ENCODE results near the gene HKDC1. TPM values are rescaled to one million over a fixed set of nuclear protein-coding genes. Genes with fewer than 3 reads are reported as not detected.
"Not testable (repeated sequence)": the region's sequence is repeated elsewhere in the genome, so short reads cannot be mapped to it uniquely, and the experiment has no call there.

The HKDC1 gene
- total RNA-seq, 1 donor from 2014 or later: 0.09 TPM

GRCh38 chr10:69239816-69240434 is 19.8 kb downstream of the HKDC1 start:
- intact Hi-C loops (cut with micrococcal nuclease): no loop called here
- Mint-ChIP-seq H3K36me3 (ENCODE audit: low read depth) (no peaks in the 10 kb centered on the region), H3K9me3 (no peaks in the 10 kb centered on the region), H3K4me1 (peaks cover 8% of the 10 kb centered on the region), H3K4me3 (no peak overlapping the region), H3K27ac (no peak overlapping the region), H3K27me3 (no peaks in the 10 kb centered on the region)
- no peak for DNase-seq

GRCh38 chr10:69240455-69240854 is 20.3 kb downstream of the HKDC1 start:
- peaks cover 8% of the 10 kb centered on the region for H3K4me1 Mint-ChIP-seq
- H3K9me3 Mint-ChIP-seq: no peaks in the 10 kb centered on the region
- no peaks in the 10 kb centered on the region for H3K36me3 Mint-ChIP-seq (ENCODE audit: low read depth)
- no peak for DNase-seq
- intact Hi-C loops (cut with micrococcal nuclease): no loop called here
- no peaks in the 10 kb centered on the region for H3K27me3 Mint-ChIP-seq
- no peak overlapping the region for H3K4me3 Mint-ChIP-seq
- no peak overlapping the region for H3K27ac Mint-ChIP-seq

DNA sequence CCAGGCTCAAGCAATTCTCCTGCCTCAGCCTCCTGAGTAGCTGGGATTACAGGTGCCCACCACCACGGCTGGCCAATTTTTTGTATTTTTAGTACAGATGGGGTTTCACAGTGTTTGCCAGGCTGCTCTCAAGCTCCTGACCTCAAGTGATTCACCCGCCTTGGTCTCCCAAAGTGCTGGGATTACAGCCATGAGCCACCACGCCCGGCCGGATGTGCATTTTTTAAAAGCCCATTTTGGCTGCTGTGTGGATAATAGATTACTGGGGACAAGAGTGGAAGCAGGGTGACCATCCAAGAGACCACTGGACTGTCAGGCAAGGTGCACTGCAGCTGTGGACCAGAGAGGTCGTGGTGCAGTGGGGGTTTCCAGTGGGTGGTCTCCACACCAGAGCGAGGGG is 21.4 kb downstream of the HKDC1 start:
- Mint-ChIP-seq H3K27me3 (no peaks in the 10 kb centered on the region), H3K9me3 (no peaks in the 10 kb centered on the region), H3K36me3 (ENCODE audit: low read depth) (no peaks in the 10 kb centered on the region), H3K4me1 (peaks cover 8% of the 10 kb centered on the region), H3K4me3 (no peak overlapping the region), H3K27ac (no peak overlapping the region)
- no peak for DNase-seq
- intact Hi-C loops (cut with micrococcal nuclease): no loop called here

DNA sequence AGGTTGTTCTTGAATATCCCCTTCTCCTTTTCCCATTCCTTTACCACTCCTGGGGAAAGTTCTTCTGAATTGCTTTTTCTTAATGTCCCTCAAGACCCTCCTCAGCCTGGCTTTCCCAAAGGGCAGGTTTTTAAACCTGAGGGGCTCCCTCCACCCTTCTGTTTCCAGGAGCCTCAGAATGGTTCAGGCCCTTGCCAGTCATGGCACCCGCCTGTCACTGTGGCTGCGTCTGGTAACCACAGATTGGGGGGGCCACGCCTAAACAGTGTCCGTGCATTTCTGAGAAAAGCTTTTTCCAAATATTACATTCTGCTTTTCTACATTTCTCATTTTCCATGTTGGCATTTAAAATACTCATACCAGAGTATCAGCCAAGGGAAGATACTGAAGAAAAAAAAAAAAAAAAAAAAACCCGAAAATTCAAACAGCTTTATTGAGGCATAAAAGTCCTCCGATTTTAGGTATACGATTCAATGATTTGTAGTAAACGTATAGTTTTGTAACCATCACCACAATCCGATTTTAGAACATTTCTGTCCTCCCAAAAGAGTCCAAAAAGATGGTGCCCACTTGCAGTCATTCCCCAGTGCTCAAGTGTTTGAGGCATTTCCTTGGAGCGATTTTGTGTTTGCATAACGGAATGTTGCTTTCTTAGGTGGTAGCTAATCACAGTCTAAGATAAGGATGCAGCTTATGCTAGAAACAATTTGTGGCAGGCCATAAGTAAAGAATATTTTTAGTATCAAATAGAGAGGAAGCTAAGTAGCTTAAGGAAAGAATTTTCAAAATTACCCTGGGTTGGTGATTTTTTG is 22.1 kb downstream of the HKDC1 start:
- no peaks in the 10 kb centered on the region for H3K36me3 Mint-ChIP-seq (ENCODE audit: low read depth)
- H3K27me3 Mint-ChIP-seq: no peaks in the 10 kb centered on the region
- H3K27ac Mint-ChIP-seq: no peak overlapping the region
- H3K4me3 Mint-ChIP-seq: no peak overlapping the region
- no peaks in the 10 kb centered on the region for H3K9me3 Mint-ChIP-seq
- intact Hi-C loops (cut with micrococcal nuclease): no loop called here
- peaks cover 6% of the 10 kb centered on the region for H3K4me1 Mint-ChIP-seq
- DNase-seq: no peak

DNA sequence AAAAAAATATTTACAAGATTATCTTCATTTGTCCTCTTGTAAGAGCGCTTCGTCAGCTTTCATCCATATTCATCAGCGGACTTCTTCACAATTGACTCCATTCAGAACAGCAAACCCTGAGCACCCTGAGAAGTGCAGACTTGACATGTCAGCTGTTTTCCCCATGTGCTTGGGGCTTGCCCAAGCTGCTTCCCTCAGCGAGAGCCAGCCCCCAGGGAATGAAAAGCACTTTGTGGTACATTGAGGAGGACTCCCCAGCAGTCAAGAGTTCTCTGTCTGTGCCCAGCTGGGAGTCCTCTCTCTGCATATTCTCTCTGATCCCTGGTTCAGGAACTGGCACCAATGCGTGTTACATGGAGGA is 22.7 kb downstream of the HKDC1 start:
- no peaks in the 10 kb centered on the region for H3K9me3 Mint-ChIP-seq
- no peak overlapping the region for H3K27ac Mint-ChIP-seq
- intact Hi-C loops (cut with micrococcal nuclease): no loop called here
- H3K27me3 Mint-ChIP-seq: no peaks in the 10 kb centered on the region
- H3K4me3 Mint-ChIP-seq: no peak overlapping the region
- H3K4me1 Mint-ChIP-seq: peaks cover 2% of the 10 kb centered on the region
- H3K36me3 Mint-ChIP-seq (ENCODE audit: low read depth): no peaks in the 10 kb centered on the region
- no peak for DNase-seq

DNA sequence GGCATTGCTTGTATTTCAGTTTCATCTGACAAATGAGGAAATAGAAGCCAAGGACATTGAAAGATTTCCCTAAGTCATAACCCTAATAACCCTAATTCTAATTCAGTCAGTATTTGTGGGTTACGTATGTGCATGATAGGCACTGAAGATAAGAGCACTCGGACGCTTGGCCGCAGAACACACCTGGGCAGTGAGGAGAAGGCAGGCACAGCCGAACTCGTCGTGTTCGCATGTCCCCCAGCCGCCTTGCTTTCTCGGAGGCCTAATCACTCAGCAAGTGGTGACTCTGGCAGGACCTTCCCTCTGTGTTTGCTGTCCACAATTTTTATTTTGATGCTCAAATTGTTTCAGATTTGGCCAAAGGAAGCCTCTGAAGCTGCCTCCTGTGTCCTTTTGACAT is 23.7 kb downstream of the HKDC1 start:
- H3K9me3 Mint-ChIP-seq: no peaks in the 10 kb centered on the region
- H3K36me3 Mint-ChIP-seq (ENCODE audit: low read depth): no peaks in the 10 kb centered on the region
- no peaks in the 10 kb centered on the region for H3K27me3 Mint-ChIP-seq
- H3K4me3 Mint-ChIP-seq: no peak overlapping the region
- H3K4me1 Mint-ChIP-seq: peaks cover 2% of the 10 kb centered on the region
- intact Hi-C loops (cut with micrococcal nuclease): no loop called here
- no peak for DNase-seq
- no peak overlapping the region for H3K27ac Mint-ChIP-seq

DNA sequence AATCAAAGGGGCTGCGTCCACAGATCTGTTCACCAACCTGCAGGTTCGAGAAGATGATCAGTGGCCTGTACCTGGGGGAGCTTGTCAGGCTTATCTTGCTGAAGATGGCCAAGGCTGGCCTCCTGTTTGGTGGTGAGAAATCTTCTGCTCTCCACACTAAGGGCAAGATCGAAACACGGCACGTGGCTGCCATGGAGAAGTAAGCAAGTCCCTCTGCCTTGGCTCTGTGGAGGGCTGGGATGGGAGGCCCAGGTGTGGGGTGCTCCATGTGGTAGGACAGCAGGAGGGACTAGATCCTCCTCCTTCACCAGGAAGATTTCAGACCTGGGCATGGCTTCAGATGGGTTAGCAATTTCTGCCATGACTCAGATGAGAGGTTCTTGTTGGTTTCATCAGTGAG is 25.9 kb downstream of the HKDC1 start:
- DNase-seq: no peak
- H3K9me3 Mint-ChIP-seq: no peaks in the 10 kb centered on the region
- H3K36me3 Mint-ChIP-seq (ENCODE audit: low read depth): peaks cover 2% of the 10 kb centered on the region

GRCh38 chr10:69246581-69247312 is 26.6 kb downstream of the HKDC1 start:
- H3K27me3 Mint-ChIP-seq: no peaks in the 10 kb centered on the region
- intact Hi-C loops (cut with micrococcal nuclease): no loop called here
- no peak overlapping the region for H3K4me3 Mint-ChIP-seq
- DNase-seq: no peak
- H3K36me3 Mint-ChIP-seq (ENCODE audit: low read depth): peaks cover 2% of the 10 kb centered on the region
- H3K9me3 Mint-ChIP-seq: no peaks in the 10 kb centered on the region
- H3K27ac Mint-ChIP-seq: no peak overlapping the region
- H3K4me1 Mint-ChIP-seq: no peaks in the 10 kb centered on the region

More for the DNA sequence above, 25.9 kb downstream of the HKDC1 start:
- Mint-ChIP-seq H3K4me3 (no peak overlapping the region), H3K27me3 (no peaks in the 10 kb centered on the region), H3K4me1 (no peaks in the 10 kb centered on the region), H3K27ac (no peak overlapping the region)
- intact Hi-C loops (cut with micrococcal nuclease): no loop called here

DNA sequence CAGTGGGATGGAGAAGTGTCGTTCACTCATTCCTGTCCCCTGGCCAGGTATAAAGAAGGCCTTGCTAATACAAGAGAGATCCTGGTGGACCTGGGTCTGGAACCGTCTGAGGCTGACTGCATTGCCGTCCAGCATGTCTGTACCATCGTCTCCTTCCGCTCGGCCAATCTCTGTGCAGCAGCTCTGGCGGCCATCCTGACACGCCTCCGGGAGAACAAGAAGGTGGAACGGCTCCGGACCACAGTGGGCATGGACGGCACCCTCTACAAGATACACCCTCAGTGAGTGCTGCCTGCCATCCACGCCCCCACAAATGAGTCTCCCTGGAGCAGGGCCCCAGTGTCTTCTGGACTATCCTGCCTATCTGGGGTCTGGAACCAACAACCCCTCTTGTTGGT is 27.2 kb downstream of the HKDC1 start:
- DNase-seq: no peak
- intact Hi-C loops (cut with micrococcal nuclease): no loop called here
- Mint-ChIP-seq H3K27me3 (no peaks in the 10 kb centered on the region), H3K9me3 (no peaks in the 10 kb centered on the region), H3K36me3 (ENCODE audit: low read depth) (peaks cover 2% of the 10 kb centered on the region), H3K4me1 (no peaks in the 10 kb centered on the region), H3K27ac (no peak overlapping the region), H3K4me3 (no peak overlapping the region)

DNA sequence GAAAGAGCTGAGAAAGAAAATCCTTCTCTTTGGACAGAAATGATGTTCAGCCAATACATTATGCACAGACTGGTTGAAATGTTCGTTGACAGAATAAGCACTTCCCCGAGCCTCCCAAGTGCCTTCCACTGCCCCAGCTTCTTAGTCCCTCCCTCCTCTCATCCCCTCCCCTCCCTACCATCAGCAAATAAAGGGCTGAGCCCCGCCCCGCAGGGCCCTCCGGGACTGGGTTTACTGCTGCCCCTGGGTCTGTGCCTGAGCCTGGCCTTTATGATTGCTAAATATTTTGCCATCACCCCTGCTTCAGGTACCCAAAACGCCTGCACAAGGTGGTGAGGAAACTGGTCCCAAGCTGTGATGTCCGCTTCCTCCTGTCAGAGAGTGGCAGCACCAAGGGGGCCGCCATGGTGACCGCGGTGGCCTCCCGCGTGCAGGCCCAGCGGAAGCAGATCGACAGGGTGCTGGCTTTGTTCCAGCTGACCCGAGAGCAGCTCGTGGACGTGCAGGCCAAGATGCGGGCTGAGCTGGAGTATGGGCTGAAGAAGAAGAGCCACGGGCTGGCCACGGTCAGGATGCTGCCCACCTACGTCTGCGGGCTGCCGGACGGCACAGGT is 28.1 kb downstream of the HKDC1 start:
- Mint-ChIP-seq H3K9me3 (no peaks in the 10 kb centered on the region), H3K4me3 (no peak overlapping the region), H3K4me1 (no peaks in the 10 kb centered on the region), H3K27ac (no peak overlapping the region), H3K27me3 (no peaks in the 10 kb centered on the region), H3K36me3 (ENCODE audit: low read depth) (peaks cover 2% of the 10 kb centered on the region)
- intact Hi-C loops (cut with micrococcal nuclease): no loop called here
- no peak for DNase-seq

DNA sequence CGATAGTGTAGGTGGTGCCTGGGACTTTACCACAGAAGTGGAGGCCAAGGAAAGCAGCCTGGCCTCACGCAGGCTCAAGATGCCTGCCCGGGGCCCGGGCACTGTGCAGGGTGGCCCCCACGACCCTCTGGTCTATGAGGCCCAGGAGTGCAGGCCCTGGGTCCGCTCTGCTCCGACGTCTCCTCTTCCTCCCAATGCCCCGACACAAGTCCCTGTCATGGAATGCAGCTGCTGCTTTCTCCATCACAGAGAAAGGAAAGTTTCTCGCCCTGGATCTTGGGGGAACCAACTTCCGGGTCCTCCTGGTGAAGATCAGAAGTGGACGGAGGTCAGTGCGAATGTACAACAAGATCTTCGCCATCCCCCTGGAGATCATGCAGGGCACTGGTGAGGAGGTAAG is 29.9 kb downstream of the HKDC1 start:
- H3K36me3 Mint-ChIP-seq (ENCODE audit: low read depth): peaks cover 2% of the 10 kb centered on the region
- H3K27me3 Mint-ChIP-seq: peaks cover 3% of the 10 kb centered on the region
- intact Hi-C loops (cut with micrococcal nuclease): no loop called here
- H3K9me3 Mint-ChIP-seq: no peaks in the 10 kb centered on the region
- no peaks in the 10 kb centered on the region for H3K4me1 Mint-ChIP-seq
- H3K4me3 Mint-ChIP-seq: no peak overlapping the region
- no peak for DNase-seq
- H3K27ac Mint-ChIP-seq: no peak overlapping the region

- DNase-seq; intact Hi-C loops (cut with micrococcal nuclease); H3K4me3 Mint-ChIP-seq; H3K36me3 Mint-ChIP-seq (ENCODE audit: low read depth); H3K27ac Mint-ChIP-seq; H3K9me3 Mint-ChIP-seq; H3K4me1 Mint-ChIP-seq; H3K27me3 Mint-ChIP-seq: not testable (repeated sequence)
These were observed 31.3 kb downstream of the HKDC1 start for GRCh38 chr10:69251417-69251816.

- H3K4me1 Mint-ChIP-seq: no peaks in the 10 kb centered on the region
- DNase-seq: no peak
- no peak overlapping the region for H3K4me3 Mint-ChIP-seq
- peaks cover 2% of the 10 kb centered on the region for H3K36me3 Mint-ChIP-seq (ENCODE audit: low read depth)
- H3K27me3 Mint-ChIP-seq: peaks cover 3% of the 10 kb centered on the region
- no peaks in the 10 kb centered on the region for H3K9me3 Mint-ChIP-seq
- intact Hi-C loops (cut with micrococcal nuclease): no loop called here
- H3K27ac Mint-ChIP-seq: no peak overlapping the region
These were observed 33.0 kb downstream of the HKDC1 start for GRCh38 chr10:69253171-69253570.

GRCh38 chr10:69254877-69255276 is 34.7 kb downstream of the HKDC1 start:
- Mint-ChIP-seq H3K9me3 (peaks cover 5% of the 10 kb centered on the region), H3K4me1 (no peaks in the 10 kb centered on the region), H3K27ac (no peak overlapping the region), H3K36me3 (ENCODE audit: low read depth) (peaks cover 2% of the 10 kb centered on the region), H3K4me3 (no peak overlapping the region), H3K27me3 (peaks cover 3% of the 10 kb centered on the region)
- intact Hi-C loops (cut with micrococcal nuclease): no loop called here
- no peak for DNase-seq

Measured in activated CD4-positive, alpha-beta T cell treated with anti-CD3 and anti-CD28 coated beads, Interleukin-2, amount 10 ng/mL, durations not matched to agents 24 days and 14 days (primary cell).